OCI-M1 (cell line): Measurements from ENCODE around the gene DNMT1.
A peak's percentile ranks its signal among the peaks of the same experiment; 100 is the strongest.

Experiments
- DNase-seq: peaks from one replicate; lab custom pipeline; 2025; lab: John Stamatoyannopoulos, UW

The DNMT1 gene

DNA sequence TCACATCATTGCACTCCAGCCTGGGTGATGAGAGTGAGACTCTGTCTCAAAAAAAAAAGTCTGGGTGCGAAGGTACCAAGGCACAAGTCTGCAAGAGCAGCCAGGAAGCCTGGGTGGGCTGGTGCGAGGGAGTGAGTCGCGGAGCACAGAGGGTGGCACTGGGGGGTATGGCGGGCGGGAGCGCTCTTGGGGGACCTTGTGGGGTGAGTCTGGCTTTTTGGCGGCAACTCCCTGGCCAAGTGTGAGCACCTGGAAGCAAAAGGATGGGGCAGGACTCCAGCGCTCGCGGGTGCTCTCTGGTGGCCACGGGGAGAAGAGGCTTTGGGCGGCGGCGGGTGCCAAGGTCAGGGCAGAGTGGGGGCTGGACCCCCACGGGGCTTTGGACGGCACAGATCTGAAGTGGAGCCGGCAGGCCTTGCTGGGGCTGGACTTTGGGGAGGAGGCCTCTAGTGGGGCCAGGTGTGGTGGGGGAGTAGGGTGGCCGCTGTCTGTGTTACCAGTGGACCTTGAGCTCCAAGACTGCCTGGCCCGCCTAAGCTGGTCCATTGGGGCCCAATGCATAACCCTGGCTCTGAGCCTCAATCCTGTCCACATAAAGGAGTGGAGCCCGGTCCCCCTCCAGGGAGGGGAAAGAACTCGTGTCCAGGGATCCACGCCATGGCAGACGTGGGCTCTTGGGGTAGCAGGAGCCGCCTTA, 81.7 kb downstream of the DNMT1 start:
- peak; percentile 67 for DNase-seq

DNA sequence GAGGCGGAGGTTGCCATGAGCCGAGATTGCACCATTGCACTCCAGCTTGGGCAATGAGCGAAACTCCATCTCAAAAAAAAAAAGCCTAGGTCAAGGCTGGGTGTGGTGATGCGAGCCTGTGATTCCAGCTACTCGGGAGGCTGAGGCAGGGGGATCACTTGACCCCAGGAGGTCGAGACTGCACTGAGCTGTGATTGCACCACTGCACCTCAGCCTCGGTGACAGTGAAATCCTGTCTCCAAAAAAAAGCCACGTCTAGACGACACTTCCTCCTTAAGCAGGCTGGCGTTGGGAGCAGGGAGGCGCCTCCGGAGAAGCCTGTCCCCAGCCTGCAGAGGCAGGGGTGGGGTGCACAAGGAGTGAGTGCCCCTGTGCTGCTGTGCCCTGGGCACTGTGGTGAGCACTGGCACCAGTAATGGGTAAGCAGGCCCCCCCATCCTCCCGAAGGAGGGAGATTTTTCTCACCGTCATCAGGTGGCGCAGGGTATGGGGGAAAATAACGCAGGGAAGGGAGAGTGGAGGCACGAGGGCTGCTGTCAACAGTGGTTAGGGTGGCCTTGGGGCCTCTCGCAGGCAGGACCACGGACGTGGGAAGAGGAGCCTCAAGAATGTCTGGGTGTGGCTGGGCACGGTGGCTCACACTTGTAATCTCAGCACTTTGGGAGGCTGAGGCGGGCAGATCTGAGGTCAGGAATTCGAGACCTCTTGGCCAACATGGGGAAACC, 82.6 kb downstream of the DNMT1 start:
- no peak for DNase-seq

DNA sequence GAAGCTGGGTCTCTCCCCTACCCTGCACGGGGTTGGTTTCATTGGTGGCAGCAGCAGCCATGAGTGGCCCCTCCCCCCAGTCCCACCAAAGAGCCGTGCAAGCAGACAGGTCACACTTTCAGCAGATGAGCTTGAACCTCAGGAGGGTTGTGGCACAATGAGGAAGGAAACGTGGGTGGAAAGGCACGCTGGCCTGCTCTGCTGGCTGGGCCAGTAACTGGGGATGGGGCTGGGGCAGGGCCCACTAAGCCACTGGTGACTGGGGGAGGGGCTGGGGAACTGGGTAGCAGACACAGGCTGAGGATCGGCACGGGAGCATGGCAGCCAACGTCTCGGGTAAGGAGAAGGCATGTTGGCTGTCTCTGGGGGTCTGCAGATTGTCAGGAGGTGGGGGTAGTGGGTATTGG, 83.3 kb downstream of the DNMT1 start, which contains the start of gene P2RY11:
P2RY11 (plus strand) TSS at position 289 of the 407 bp plus-strand sequence; CDS start at position 318, 29 bp downstream.
- DNase-seq: no peak

DNA sequence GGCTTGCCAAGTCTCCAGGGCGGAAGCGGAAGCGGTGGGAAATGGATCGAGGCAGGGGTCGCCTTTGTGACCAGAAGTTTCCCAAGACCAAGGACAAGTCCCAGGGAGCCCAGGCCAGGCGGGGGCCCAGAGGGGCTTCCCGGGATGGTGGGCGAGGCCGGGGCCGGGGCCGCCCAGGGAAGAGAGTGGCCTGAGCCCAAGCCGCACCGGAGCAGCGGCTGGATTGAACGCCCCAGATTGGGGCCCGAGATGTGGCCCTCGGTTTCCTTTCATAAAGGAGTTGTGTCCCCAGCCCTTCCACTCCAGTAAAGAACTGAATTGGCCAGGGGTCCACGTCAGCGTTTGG, 83.8 kb downstream of the DNMT1 start:
- no peak for DNase-seq

DNA sequence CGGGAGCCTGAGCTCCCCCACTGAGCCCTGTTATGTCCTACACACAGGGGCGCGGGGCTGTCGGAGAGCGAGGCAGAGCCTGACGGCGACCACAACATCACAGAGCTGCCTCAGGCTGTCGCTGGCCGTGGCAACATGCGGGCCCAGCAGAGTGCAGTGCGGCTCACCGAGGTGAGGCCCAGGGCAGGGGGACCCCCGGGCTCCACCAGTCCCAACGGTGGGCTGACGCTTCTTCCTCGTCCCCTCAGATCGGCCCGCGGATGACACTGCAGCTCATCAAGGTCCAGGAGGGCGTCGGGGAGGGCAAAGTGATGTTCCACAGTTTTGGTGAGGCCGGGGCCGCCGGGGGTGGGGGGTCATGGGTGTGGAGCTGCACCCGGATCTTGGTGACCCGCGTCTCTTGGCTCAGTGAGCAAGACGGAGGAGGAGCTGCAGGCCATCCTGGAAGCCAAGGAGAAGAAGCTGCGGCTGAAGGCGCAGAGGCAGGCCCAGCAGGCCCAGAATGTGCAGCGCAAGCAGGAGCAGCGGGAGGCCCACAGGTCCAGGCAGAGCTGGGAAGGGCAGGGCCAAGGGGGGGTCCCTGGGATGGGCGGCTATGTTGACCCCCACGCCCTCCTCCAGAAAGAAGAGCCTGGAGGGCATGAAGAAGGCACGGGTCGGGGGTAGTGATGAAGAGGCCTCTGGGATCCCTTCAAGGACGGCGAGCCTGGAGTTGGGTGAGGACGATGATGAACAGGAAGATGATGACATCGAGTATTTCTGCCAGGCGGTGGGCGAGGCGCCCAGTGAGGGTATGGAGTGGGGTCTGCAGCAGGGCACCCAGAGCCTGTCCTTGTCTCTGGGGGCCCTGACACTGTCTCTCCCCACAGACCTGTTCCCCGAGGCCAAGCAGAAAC, 84.4 kb downstream of the DNMT1 start:
- no peak for DNase-seq

DNA sequence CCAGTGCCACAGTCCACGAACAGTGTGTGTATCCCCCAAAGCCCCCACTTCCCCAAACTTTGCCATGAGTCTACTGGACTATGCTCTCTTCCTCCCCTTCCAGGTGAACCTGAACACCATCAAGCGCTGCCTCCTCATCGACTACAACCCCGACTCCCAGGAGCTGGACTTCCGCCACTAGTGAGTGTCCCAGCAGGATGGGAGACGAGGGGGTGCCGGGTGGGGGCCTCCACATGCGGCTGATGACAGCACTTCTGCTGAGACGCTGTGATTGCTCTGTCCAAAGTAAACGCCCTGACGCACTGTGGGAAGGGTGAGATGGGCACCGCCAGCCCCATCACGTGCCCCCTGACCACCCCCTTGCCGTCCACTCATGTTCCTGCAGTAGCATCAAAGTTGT, 85.2 kb downstream of the DNMT1 start:
- DNase-seq: no peak

DNA sequence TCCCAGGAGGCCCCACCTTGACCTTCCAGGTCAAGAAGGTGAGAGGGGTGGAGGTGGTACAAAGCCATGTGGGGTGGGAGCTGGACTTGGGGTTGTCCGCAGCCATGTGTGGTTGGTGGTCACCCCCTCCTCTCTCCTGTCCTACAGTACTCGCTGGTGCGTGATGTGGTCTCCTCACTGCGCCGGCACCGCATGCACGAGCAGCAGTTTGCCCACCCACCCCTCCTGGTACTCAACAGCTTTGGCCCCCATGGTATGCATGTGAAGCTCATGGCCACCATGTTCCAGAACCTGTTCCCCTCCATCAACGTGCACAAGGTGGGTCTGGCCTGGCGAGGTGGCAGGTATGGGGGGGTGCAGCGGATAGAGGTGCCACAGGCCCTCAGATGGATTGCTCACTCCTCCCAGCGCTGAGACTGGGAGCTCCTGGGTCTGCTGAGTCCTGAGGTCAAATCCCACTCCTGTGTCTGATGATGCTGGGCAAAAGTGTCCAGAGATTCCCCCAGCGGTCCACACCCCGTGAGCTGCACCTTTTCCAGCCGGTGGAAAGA, 86.9 kb downstream of the DNMT1 start:
- no peak for DNase-seq

DNA sequence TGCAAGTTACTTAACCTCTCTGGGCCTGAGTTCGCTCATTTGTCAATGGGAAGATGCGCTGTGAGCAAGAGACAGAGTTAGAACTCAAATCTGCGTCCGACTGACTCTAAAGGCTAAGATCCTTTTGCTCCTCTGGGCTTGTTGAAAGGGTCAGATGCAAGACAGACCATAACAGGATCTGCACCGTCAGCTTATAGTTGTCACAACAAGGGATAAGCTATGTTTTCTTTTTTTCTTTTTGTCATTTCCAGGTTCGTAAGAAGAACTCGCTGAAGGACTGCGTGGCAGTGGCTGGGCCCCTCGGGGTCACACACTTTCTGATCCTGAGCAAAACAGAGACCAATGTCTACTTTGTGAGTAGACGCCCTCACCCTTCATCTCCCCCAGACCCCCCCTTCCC, 87.5 kb downstream of the DNMT1 start:
- DNase-seq: no peak

DNA sequence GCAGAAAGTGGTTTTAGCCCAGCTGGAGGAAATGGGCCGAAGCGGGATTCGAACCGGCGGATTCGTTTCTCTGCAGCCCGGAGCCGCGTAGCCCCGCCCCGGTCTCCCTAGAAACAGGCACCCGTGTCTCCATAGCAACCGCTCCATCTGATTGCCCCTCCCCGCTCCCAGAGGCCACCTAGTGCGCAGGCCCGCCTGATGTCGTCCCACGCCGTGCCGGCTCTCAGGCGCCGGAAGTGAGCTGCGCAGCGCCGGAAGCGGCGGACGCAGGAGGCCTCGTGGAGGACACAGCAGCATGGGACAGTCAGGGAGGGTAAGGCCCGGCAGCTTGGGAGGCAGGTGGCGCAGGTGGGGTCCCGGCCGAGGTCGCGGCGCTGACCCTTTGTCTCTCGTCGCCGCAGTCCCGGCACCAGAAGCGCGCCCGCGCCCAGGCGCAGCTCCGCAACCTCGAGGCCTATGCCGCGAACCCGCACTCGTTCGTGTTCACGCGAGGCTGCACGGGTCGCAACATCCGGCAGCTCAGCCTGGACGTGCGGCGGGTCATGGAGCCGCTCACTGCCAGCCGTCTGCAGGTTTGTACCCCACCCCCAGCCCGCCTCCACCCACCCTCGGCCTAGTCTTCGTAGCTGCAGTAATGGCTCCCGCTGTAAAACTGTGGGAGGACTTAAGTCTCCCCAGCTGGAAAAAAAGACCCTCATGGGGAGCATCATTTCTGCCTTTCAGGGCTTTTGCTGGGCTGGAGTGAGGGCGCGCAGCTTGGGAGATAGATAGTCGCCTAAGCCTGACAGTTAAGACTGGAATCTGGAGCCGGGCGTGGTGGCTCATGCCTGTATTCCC, 88.4 kb downstream of the DNMT1 start, which contains the start of gene PPAN:
PPAN (plus strand) TSS at position 263 of the 837 bp plus-strand sequence; CDS start at position 296, 33 bp downstream.
- peak; percentile 100 for DNase-seq

DNA sequence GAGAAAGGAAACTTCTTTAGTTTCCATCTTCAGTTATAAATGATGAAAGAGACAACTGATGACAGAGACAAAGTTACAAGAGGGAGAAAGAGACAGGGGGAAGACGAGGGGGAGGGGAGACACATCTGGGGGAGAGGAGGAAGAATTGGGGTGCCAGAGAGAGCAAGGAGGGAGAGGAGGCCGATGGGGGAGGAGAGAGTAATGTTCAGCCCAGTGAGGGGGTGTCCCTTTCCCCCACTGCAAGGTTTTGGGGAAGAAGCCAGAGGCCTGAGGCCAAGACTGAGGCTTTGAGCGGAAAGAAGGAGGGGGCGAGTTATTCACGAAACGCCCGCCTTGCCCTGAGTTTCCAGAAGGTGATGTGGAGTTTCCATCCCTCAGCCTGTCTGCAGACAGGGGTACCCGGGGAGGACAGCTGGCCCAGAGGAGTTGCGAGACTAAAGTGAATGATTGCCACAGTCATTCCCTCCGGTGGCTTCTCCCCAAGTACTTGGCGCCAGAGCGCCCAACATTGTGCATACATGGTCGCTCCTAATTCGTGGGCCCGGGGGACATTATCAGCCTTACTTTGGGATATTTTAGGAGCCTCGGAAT, 89.1 kb downstream of the DNMT1 start:
- peak; percentile 74 for DNase-seq

DNA sequence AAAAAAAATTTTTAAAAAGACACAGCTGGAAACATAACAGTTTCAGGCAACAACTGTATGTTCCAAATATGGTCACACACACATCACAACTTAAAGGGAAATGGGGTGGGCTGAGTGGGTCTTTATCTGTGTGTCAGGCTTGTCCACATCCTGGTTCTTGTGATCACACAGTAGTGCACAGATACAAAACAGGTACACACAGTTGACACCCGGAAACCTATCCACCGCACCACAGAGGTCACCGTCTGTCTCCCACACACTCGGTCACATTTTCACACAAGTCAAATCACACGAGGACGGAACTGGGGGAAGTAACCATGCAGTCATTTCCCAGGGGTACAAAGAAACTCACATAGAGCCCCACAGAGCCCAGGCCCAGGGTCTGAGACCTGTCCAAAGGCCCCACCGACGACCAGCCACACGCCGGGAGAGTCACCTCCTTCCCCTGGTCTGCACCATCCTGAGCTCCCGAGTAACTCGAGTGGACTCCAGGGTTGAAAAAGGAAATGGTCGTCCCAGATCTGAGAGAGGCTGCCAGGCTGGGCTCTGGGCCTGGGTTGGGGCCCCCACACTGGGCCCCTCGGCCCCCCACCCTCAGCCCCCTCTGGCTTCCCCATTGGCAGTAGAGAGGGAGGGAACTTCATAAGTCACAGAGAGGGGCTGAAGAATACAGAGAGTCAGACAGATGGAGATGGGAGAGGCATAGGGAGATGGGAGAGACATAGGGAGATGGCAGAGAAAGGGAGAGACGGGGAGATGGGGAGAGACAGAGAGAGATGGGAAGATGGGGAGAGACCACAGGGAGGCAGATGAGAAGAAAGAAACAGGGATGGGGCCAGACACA, 89.9 kb downstream of the DNMT1 start:
- peak; percentile 85 for DNase-seq

DNA sequence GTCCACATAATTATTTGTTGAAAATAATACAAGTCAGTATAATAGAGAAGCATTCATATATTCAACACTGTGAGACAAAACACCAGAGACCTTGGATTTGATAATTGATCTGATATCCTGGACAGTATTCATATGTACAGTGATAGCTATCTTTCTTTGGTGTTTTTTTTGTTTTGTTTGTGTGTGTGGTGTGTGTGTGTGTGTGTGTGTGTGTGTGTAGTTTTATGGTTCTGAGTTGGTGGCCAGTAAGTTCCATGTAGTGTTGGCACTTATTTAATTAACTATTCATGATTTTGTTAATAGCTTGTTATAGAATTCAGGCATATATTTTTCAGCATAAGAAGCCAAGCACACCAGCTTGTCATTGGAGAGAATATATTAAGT, 90.6 kb downstream of the DNMT1 start:
- DNase-seq: peak; percentile 81

DNA sequence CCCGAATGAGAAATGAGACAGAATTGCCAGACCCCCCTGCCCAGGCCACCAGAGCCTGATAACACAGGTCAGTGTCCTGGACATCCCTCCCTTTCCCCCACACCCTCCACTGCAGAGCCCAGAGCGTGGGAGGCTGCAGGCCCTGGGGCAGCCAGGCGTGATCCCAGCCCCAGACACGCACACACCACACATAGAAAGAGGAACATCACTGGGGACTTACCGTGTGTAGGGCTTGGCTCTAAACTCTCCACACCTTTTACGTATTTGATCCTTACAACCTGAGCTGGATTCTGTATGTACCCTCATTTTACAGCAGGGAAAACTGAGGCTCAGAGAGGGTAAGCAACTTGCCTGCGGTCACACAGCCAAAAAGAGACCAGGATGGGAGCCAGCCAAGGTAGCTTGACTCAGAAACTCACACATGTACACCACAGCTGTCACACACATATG, 91.9 kb downstream of the DNMT1 start:
- peak; percentile 80 for DNase-seq

DNA sequence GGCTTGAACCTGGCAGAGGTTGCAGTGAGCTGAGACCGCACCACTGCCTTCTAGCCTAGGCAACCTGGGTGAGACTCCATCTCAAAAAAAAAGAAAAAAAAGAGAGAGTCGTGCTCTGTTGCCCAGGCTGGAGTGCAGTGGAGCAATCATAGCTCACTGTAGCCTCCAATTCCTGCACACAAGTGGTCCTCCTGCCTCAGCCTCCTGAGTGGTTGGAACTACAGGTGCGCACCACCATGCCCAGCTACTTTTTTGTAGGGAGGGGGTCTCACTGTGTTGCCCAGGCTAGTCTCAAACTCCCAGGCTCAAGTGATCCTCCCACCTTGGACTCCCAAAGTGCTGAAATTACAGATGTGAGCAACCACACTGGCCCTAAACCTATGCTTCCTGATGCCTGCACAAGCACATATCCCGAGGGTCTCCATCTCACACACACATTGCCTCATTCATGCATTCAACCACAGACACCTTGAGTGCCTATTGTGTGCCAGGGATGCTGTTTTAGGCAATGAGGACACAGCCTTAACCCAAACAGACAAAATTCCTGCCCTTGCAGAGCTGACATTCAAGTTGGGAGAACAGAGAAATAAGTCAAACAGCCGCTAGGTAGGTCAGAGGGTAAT, 94.5 kb downstream of the DNMT1 start:
- no peak for DNase-seq

DNA sequence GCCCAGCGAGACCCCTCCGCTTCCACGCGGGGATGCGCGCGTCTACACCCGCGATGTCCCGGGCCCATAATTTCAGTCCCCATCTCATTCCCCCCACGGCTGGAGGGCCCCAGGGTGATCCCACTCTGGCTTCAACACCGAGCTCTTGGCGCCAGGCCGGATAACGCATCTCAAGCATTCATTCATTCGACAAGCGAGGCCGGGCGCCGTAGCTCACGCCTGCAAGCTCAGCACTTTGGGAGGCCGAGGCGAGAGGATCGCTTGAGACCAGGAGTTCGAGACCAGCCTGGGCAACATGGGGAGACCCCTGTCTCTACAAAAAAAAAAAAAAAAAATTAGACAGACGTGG, 98.2 kb downstream of the DNMT1 start:
- no peak for DNase-seq

DNA sequence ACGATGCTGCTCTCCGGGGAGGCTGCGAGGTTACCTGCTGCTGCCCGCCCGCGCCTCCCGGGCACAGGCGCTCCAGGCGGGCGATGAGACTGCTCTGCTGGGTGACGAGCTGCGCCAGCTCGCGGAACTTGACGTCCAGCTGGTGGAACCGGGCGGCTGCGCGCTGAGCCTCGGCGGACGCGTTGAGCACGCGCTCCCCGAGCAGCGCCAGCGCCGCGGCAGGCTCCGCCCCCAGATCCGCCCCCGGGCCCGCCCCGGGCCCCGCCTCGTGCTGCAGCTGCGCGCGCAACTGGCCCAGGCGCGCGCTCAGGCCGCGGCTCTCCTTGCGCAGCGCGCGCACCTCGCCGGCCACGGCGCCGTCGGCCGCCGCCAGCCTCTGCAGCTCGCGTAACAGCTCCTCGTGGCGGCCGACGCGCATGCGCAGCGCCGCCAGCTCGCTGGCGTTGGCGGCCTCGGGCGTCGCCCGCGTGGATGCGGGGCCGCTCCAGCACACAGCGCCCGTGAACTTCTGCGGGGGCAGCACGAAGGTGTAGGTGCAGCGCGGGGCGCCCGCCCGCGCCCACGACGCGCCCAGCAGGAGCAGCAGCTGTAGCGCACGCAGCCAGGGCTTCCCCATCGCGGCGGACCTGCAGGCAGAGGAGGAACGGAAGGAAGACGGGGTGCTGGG, 98.7 kb downstream of the DNMT1 start:
- peak; percentile 89 for DNase-seq

DNA sequence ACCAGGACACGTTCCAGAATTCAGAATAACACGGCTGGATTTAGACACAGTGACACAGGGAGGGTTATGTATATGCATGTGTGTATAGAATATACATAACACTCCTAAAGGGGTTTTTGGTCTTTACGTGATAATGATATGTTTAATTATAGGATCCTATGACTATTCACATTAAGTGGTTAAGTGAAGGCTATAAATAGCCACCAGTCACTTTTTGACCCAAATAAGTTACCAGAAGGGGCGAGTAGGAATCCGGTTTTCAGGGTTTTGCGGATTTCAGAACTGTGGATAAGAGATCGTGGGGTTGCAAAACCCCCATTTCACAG, 99.2 kb downstream of the DNMT1 start:
- DNase-seq: no peak

DNA sequence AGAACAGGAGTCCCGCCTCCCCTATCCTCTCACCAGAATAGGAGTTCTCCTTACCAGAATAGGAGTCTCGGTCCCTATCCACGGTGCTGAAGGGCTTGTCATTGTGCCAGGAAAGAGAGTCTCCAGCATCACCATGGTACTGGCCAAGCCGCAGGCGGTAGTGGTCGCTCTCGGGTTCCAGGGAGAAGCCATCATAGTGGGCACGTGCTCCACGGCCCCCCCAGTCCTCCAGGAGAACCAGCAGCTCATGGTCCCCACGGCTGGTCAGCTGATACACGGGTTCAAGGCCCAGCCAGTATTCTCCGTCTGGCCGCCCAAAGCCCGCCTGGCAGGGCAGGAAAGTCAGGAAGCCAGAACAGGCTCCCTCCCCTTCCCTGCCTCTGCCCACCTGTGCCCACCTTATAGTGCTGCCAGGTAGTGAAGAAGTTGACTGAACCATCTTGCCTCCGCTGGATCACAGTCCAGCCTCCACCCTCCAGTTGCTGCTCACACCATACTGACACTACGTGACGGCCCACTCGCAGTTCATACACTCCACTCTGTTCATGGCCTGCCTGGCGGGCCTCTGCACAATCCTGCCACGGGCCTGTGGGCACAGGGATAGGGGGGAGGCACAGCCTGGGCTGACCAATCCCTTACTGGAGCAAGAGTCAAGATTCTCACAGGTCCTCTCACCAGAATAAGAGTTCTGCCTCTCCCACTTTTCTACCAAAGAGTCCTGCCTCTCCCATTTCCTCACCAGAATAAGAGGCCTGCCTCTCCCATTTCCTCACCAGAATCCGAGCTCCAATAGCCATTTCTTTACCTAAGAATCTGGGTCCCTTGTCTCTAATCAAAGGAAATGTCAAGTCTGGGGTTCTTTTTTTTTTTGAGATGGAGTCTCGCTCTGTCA, 101.2 kb downstream of the DNMT1 start:
- DNase-seq: no peak
